KMS-11 (cell line): ENCODE measurements around the gene RASGRP4.

Experiments
- H2AFZ ChIP-seq: fragments of 200-600 bp; sonication (generic); 2 replicates; pipeline ENCODE4 v1.6.1; 2016; ENCODE audit warnings: antibody characterized with exemption, mixed run types, low read depth
- H3K27ac ChIP-seq: fragments of 200-600 bp; sonication (generic); 2 replicates; pipeline ENCODE4 v1.6.1; 2016; ENCODE audit warnings: mild to moderate bottlenecking, mixed run types
- H3K27me3 ChIP-seq: fragments of 200-600 bp; sonication (generic); 2 replicates; pipeline ENCODE4 v1.6.1; 2017; ENCODE audit warnings: mild to moderate bottlenecking, low read depth, mixed run types, moderate library complexity; ENCODE audit not compliant: insufficient read depth
- H3K36me3 ChIP-seq: fragments of 200-600 bp; sonication (generic); 2 replicates; pipeline ENCODE4 v1.6.1; 2017; ENCODE audit warnings: mild to moderate bottlenecking, mixed run types; ENCODE audit not compliant: insufficient read depth
- H3K4me1 ChIP-seq: fragments of 200-600 bp; sonication (generic); 2 replicates; pipeline ENCODE4 v1.6.1; 2016; ENCODE audit warnings: mild to moderate bottlenecking, low read depth, mixed run types; ENCODE audit not compliant: poor library complexity, severe bottlenecking
- H3K4me2 ChIP-seq: fragments of 200-600 bp; sonication (generic); 2 replicates; pipeline ENCODE4 v1.7.0; 2016; ENCODE audit warnings: mild to moderate bottlenecking, mixed run types
- H3K4me3 ChIP-seq: fragments of 200-600 bp; sonication (generic); IDR thresholded peaks from 2 replicates; pipeline ENCODE4 v1.6.1; 2017; ENCODE audit warnings: low read depth, low read length, mixed read lengths; ENCODE audit not compliant: insufficient read depth
- H3K79me2 ChIP-seq: fragments of 200-600 bp; sonication (generic); 2 replicates; pipeline ENCODE4 v1.6.1; 2016; ENCODE audit warnings: low read depth, mixed run types; ENCODE audit not compliant: insufficient read depth
- H3K9ac ChIP-seq: fragments of 200-600 bp; sonication (generic); 2 replicates; pipeline ENCODE4 v1.6.1; 2016; ENCODE audit warnings: mild to moderate bottlenecking, mixed run types
- H4K20me1 ChIP-seq: fragments of 200-600 bp; sonication (generic); 2 replicates; pipeline ENCODE4 v1.6.1; 2016; ENCODE audit warnings: mild to moderate bottlenecking, mixed run types; ENCODE audit not compliant: insufficient read depth
- TF ChIP-seq, protein P1 (sequence below): fragments of 200-600 bp; sonication (generic); conservative IDR thresholded peaks from 2 replicates; pipeline ENCODE4 v1.6.1; 2017; ENCODE audit warnings: low read depth, mild to moderate bottlenecking, antibody characterized with exemption, low read length, moderate library complexity, mixed read lengths

RASGRP4 gene

GRCh38 chr19:38399537-38399936 is 26.5 kb downstream of the RASGRP4 start:
- H3K36me3 ChIP-seq, result no peaks in the 10 kb centered on the region
- H3K4me1 ChIP-seq, result no peaks in the 10 kb centered on the region
- H2AFZ ChIP-seq, result no peak overlapping the region
- no peaks in the 10 kb centered on the region for H3K79me2 ChIP-seq
- TF ChIP-seq, protein P1, sequence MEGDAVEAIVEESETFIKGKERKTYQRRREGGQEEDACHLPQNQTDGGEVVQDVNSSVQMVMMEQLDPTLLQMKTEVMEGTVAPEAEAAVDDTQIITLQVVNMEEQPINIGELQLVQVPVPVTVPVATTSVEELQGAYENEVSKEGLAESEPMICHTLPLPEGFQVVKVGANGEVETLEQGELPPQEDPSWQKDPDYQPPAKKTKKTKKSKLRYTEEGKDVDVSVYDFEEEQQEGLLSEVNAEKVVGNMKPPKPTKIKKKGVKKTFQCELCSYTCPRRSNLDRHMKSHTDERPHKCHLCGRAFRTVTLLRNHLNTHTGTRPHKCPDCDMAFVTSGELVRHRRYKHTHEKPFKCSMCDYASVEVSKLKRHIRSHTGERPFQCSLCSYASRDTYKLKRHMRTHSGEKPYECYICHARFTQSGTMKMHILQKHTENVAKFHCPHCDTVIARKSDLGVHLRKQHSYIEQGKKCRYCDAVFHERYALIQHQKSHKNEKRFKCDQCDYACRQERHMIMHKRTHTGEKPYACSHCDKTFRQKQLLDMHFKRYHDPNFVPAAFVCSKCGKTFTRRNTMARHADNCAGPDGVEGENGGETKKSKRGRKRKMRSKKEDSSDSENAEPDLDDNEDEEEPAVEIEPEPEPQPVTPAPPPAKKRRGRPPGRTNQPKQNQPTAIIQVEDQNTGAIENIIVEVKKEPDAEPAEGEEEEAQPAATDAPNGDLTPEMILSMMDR, result no peak
- H3K27ac ChIP-seq, result no peak overlapping the region
- peaks cover 50% of the 10 kb centered on the region for H3K27me3 ChIP-seq
- no peaks in the 10 kb centered on the region for H4K20me1 ChIP-seq
- H3K4me2 ChIP-seq, result no peak overlapping the region
- no peak overlapping the region for H3K4me3 ChIP-seq
- no peak overlapping the region for H3K9ac ChIP-seq

- Histone ChIP-seq H3K79me2 (no peaks in the 10 kb centered on the region), H3K4me2 (no peak overlapping the region), H3K9ac (no peak overlapping the region), H3K27ac (no peak overlapping the region), H3K36me3 (no peaks in the 10 kb centered on the region), H2AFZ (no peak overlapping the region), H3K4me3 (no peak overlapping the region), H4K20me1 (no peaks in the 10 kb centered on the region), H3K27me3 (peaks cover 55% of the 10 kb centered on the region), H3K4me1 (no peaks in the 10 kb centered on the region)
- TF ChIP-seq, protein P1, result no peak
Measured at GRCh38 chr19:38399081-38399480, 26.9 kb downstream of the RASGRP4 start.

GRCh38 chr19:38395381-38396114 is 30.5 kb downstream of the RASGRP4 start:
- Histone ChIP-seq H3K4me3 (no peak overlapping the region), H3K4me2 (no peak overlapping the region), H3K9ac (no peak overlapping the region), H3K4me1 (no peaks in the 10 kb centered on the region), H3K36me3 (no peaks in the 10 kb centered on the region), H3K27me3 (peaks cover 89% of the 10 kb centered on the region), H2AFZ (no peak overlapping the region), H3K27ac (no peak overlapping the region), H4K20me1 (no peaks in the 10 kb centered on the region), H3K79me2 (no peaks in the 10 kb centered on the region)
- TF ChIP-seq, protein P1, result no peak

GRCh38 chr19:38394488-38394887 is 31.5 kb downstream of the RASGRP4 start:
- Histone ChIP-seq H3K27ac (no peak overlapping the region), H3K9ac (no peak overlapping the region), H4K20me1 (no peaks in the 10 kb centered on the region), H3K36me3 (no peaks in the 10 kb centered on the region), H3K27me3 (peaks cover 88% of the 10 kb centered on the region), H3K4me2 (no peak overlapping the region), H3K4me3 (no peak overlapping the region), H2AFZ (no peak overlapping the region), H3K79me2 (no peaks in the 10 kb centered on the region), H3K4me1 (no peaks in the 10 kb centered on the region)
- TF ChIP-seq, protein P1, result no peak
